Mucosa of stomach (tissue), 1 donor: ENCODE results near the gene KCNH2.

Source experiments
- H3K27me3 ChIP-seq: one replicate; pipeline ENCODE4 v1.7.0; 2013; ENCODE audit warnings: mild to moderate bottlenecking, low read length; ENCODE audit not compliant: control insufficient read depth, insufficient read depth
- H3K36me3 ChIP-seq: one replicate; pipeline ENCODE4 v1.7.0; 2013; ENCODE audit warnings: low read length; ENCODE audit not compliant: control insufficient read depth, insufficient read depth
- H3K4me1 ChIP-seq: one replicate; pipeline ENCODE4 v1.7.0; 2013; ENCODE audit warnings: mild to moderate bottlenecking, low read length; ENCODE audit not compliant: control insufficient read depth, insufficient read depth
- H3K4me3 ChIP-seq: one replicate; pipeline ENCODE4 v1.7.0; 2013; ENCODE audit warnings: low read length
- H3K9ac ChIP-seq: one replicate; pipeline ENCODE4 v1.7.0; 2013; ENCODE audit warnings: mild to moderate bottlenecking, low read length, moderate library complexity
- H3K9me3 ChIP-seq: one replicate; pipeline ENCODE4 v1.7.0; 2013; ENCODE audit warnings: mild to moderate bottlenecking, low read length, moderate library complexity; ENCODE audit not compliant: control insufficient read depth
- donor health status: Pancreatic carcinoma.

The KCNH2 gene

GRCh38 chr7:151009327-151010036, 31.4 kb upstream of the KCNH2 start:
- no peaks in the 10 kb centered on the region for H3K9me3 ChIP-seq
- no peak overlapping the region for H3K4me3 ChIP-seq
- H3K4me1 ChIP-seq = peaks cover 22% of the 10 kb centered on the region
- H3K36me3 ChIP-seq = no peaks in the 10 kb centered on the region
- no peak overlapping the region for H3K9ac ChIP-seq
- H3K27me3 ChIP-seq = peaks cover 11% of the 10 kb centered on the region

DNA sequence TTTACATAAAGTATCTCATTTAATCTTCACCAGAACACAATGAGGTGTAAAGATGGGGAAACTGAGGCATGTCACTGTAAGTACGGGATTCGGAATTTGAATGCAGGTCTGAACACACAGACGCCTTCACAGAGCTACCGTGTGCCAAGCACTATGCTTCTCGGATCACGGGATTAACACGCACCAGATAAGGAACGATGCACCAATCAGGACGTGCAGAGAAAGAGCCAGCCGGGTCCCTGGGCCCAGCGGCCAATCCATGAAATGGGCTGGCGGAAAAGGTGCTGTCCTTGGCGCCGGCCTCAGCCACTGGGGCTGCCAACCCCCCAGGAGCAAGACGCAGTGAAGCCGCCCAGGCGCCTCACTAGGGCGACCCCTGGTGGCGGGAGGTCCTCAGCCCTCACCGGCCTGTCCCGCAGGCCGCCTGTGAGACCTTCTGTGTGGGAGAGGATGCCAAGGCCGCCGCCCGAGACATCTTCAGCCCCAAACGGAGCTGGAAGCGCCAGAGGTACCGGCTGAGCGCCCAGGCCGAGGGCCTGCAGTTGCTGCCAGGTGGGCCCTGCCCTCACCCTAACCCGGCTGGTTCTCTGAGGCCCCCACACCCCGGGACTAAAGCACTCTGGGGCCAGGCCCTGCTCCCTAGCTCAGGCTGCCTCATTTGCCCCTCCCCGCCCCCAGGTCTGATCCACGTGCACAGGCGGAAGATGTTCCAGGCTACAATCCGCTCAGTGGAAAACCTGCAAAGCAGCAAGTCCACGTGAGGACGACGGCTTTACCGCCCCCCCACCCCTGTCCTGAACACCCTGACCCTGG, 30.6 kb upstream of the KCNH2 start:
- peaks cover 22% of the 10 kb centered on the region for H3K4me1 ChIP-seq
- H3K9ac ChIP-seq = no peak overlapping the region
- no peaks in the 10 kb centered on the region for H3K9me3 ChIP-seq
- H3K36me3 ChIP-seq = no peaks in the 10 kb centered on the region
- H3K27me3 ChIP-seq = peaks cover 11% of the 10 kb centered on the region
- H3K4me3 ChIP-seq = no peak overlapping the region

- Histone ChIP-seq H3K9me3 (no peaks in the 10 kb centered on the region), H3K4me1 (peaks cover 21% of the 10 kb centered on the region), H3K27me3 (peaks cover 11% of the 10 kb centered on the region), H3K9ac (no peak overlapping the region), H3K4me3 (no peak overlapping the region), H3K36me3 (no peaks in the 10 kb centered on the region)
Observed at GRCh38 chr7:151008143-151008510, 30.0 kb upstream of the KCNH2 start.

GRCh38 chr7:151007469-151007898, 29.4 kb upstream of the KCNH2 start:
- no peaks in the 10 kb centered on the region for H3K9me3 ChIP-seq
- peaks cover 11% of the 10 kb centered on the region for H3K27me3 ChIP-seq
- no peak overlapping the region for H3K4me3 ChIP-seq
- peaks cover 14% of the 10 kb centered on the region for H3K4me1 ChIP-seq
- no peaks in the 10 kb centered on the region for H3K36me3 ChIP-seq
- no peak overlapping the region for H3K9ac ChIP-seq

DNA sequence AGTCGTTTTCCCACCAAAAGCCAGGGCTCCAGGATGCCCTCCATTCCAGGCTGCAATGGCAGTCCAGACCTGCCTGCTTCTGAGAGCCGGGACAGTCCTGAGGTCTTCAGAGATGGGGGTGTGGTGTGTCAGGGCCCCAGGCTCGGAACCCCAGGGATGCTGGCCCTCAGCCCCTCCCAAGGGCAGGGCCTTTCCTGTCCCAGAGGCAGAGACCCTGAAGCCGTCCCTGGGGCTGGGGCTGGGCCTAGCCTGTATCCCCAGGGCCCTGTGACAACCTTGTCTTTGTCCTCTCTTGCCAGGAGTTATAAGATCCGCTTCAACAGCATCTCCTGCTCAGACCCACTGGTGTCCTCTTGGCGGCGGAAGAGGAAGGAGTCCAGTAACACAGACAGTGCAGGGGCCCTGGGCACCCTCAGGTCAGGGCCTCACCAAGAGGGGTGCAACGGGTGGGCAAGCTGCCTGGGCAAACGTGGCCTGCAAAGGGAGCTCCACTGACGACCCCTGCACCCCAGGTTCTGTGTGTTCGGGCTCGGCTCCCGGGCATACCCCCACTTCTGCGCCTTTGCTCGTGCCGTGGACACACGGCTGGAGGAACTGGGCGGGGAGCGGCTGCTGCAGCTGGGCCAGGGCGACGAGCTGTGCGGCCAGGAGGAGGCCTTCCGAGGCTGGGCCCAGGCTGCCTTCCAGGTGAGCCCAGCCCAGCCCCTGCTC, 28.6 kb upstream of the KCNH2 start:
- peaks cover 11% of the 10 kb centered on the region for H3K27me3 ChIP-seq
- no peaks in the 10 kb centered on the region for H3K9me3 ChIP-seq
- H3K9ac ChIP-seq = no peak overlapping the region
- H3K4me1 ChIP-seq = peaks cover 10% of the 10 kb centered on the region
- H3K4me3 ChIP-seq = no peak overlapping the region
- H3K36me3 ChIP-seq = no peaks in the 10 kb centered on the region

GRCh38 chr7:151005566-151005965, 27.4 kb upstream of the KCNH2 start:
- Histone ChIP-seq H3K9me3 (no peaks in the 10 kb centered on the region), H3K36me3 (no peaks in the 10 kb centered on the region), H3K27me3 (peaks cover 9% of the 10 kb centered on the region), H3K4me1 (peaks cover 2% of the 10 kb centered on the region), H3K4me3 (no peak overlapping the region), H3K9ac (no peak overlapping the region)

- Histone ChIP-seq H3K36me3 (no peaks in the 10 kb centered on the region), H3K9ac (no peak overlapping the region), H3K27me3 (no peaks in the 10 kb centered on the region), H3K4me3 (no peak overlapping the region), H3K9me3 (no peaks in the 10 kb centered on the region), H3K4me1 (no peaks in the 10 kb centered on the region)
Observed at GRCh38 chr7:151003572-151003971, 25.5 kb upstream of the KCNH2 start.

DNA sequence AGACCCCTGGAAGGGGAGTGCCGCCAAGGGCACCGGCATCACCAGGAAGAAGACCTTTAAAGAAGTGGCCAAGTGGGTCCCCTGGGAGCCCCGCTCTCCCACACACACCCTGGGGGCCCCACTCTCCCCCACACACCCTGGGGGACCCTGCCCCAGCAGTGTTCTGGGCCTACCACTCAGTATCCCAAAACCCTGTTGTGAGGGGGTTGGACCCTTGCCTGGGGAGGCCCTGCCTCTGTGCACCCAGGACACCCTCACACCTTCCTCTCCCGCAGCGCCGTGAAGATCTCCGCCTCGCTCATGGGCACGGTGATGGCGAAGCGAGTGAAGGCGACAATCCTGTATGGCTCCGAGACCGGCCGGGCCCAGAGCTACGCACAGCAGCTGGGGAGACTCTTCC, 23.4 kb upstream of the KCNH2 start:
- H3K9me3 ChIP-seq = no peaks in the 10 kb centered on the region
- H3K4me3 ChIP-seq = no peak overlapping the region
- H3K36me3 ChIP-seq = no peaks in the 10 kb centered on the region
- no peaks in the 10 kb centered on the region for H3K4me1 ChIP-seq
- H3K9ac ChIP-seq = no peak overlapping the region
- H3K27me3 ChIP-seq = peaks cover 3% of the 10 kb centered on the region

DNA sequence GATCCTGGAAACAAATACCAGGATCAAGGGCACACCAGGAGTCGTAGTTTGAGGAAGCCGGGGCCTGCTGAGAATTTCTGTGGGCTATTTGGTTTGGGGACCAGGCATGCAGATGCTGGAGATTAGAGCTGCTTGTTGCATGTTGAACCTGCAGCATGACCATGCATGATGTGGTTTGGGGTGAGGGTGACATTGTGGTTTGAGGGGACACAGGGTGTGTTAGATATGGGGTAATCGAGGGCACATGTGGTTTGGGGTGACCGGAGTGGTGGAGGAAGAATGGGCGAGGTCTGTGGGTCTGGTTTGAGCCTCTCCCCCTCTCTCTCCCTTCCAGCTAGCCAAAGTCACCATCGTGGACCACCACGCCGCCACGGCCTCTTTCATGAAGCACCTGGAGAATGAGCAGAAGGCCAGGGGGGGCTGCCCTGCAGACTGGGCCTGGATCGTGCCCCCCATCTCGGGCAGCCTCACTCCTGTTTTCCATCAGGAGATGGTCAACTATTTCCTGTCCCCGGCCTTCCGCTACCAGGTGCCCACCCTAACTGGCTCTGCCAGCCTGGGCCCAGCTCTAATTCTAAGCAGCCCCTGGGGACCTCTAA, 22.9 kb upstream of the KCNH2 start:
- Histone ChIP-seq H3K27me3 (peaks cover 3% of the 10 kb centered on the region), H3K4me3 (no peak overlapping the region), H3K4me1 (no peaks in the 10 kb centered on the region), H3K9me3 (no peaks in the 10 kb centered on the region), H3K36me3 (no peaks in the 10 kb centered on the region), H3K9ac (no peak overlapping the region)

DNA sequence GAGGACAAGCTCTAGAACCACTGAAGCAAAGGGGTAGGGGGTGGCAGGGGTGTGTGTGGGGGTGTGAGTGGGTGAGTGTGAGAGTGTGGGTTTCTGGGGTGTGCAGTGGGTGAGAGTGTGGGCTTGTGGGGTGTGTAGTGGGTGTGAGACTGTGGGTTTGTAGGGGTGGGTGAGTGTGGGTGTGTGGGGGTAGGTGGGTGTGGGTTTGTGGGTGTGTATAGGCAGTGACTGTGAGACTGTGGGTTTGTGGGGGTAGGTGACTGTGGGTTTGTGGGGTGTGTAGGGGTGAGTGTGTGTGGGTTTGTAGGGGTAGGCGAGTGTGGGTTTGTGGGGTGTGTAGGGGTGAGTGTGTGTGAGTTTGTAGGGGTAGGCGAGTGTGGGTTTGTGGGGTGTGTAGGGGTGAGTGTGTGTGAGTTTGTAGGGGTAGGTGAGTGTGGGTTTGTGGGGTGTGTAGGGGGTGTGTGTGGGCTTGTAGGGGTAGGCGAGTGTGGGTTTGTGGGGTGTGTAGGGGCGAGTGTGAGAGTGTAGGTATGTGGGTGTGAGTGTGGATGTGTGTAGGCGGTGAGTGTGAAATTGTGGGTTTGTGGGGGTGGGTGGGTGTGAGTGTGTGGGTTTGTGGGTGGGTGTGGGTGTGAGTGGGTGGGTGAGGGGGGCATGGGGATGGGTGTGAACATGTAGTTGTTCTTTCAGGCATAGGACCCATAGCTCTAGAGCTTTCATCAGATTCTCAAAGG, 21.5 kb upstream of the KCNH2 start:
- Histone ChIP-seq H3K9me3 (no peaks in the 10 kb centered on the region), H3K36me3 (no peaks in the 10 kb centered on the region), H3K4me3 (no peak overlapping the region), H3K9ac (no peak overlapping the region), H3K27me3 (peaks cover 3% of the 10 kb centered on the region), H3K4me1 (no peaks in the 10 kb centered on the region)

DNA sequence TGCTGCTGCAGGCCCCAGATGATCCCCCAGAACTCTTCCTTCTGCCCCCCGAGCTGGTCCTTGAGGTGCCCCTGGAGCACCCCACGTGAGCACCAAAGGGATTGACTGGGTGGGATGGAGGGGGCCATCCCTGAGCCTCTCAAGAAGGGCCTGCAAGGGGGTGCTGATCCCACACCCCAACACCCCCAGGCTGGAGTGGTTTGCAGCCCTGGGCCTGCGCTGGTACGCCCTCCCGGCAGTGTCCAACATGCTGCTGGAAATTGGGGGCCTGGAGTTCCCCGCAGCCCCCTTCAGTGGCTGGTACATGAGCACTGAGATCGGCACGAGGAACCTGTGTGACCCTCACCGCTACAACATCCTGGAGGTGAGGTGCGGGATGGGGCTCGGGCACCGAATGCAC, 20.9 kb upstream of the KCNH2 start:
- Histone ChIP-seq H3K27me3 (peaks cover 3% of the 10 kb centered on the region), H3K9me3 (no peaks in the 10 kb centered on the region), H3K4me3 (no peak overlapping the region), H3K9ac (no peak overlapping the region), H3K4me1 (no peaks in the 10 kb centered on the region), H3K36me3 (no peaks in the 10 kb centered on the region)
